Right ventricle myocardium inferior (tissue), 1 donor: ENCODE data around the gene NFIC. TPM values are rescaled to one million over a fixed set of nuclear protein-coding genes. Genes with fewer than 3 reads are reported as not detected.

Experiments used
- ATAC-seq: fragments of 200-7000 bp; cut with Tn5 transposase; one replicate; pipeline ENCODE4 v1.9.1; 2020; ENCODE audit warnings: mild to moderate bottlenecking, moderate library complexity
- DNase-seq: peaks from one replicate; pipeline ENCODE4 v3.0.0; 2021; ENCODE audit errors: missing footprints
- intact Hi-C: fragments of 100-400 bp; cut with DNase I; formaldehyde crosslinking; loops from one replicate; pipeline ENCODE4 v1.11.0; 2022
- total RNA-seq: library from RNA; stranded (reverse); fragmentation: NEBNext Ultra II Directional; extraction: Animal tissue kit (Norgen Biotek cat#: 25700); gene quantifications from one replicate; pipeline ENCODE4 v1.2.1, GENCODE V29; 2021
- donor health status: DM: no; HTN: yes; CAD: no; lungs with severe emphysema.

The NFIC gene
- total RNA-seq, 1 donor from 2014 or later: 164 TPM

GRCh38 chr19:3482507-3483225, 116.3 kb downstream of the NFIC start:
- no peak for ATAC-seq
- intact Hi-C loops: no loop called here
- no peak for DNase-seq

- DNase-seq: no peak
- intact Hi-C loops: no loop called here
- ATAC-seq: no peak
Observed at GRCh38 chr19:3483226-3483628, 116.8 kb downstream of the NFIC start, which contains the start of gene SMIM44. SMIM44 (minus strand) TSS chr19:3483441; CDS start chr19:3483403, 38 bp downstream.

- intact Hi-C loops: no loop called here
- ATAC-seq: no peak
- DNase-seq: no peak
Observed at GRCh38 chr19:3491396-3492119, 125.2 kb downstream of the NFIC start.

- intact Hi-C loops: no loop called here
- no peak for ATAC-seq
- DNase-seq: no peak
Observed at GRCh38 chr19:3492131-3492839, 125.9 kb downstream of the NFIC start.

- DNase-seq (no peak), ATAC-seq (no peak)
- intact Hi-C loops: no loop called here
Observed at GRCh38 chr19:3492919-3493318, 126.5 kb downstream of the NFIC start.

- DNase-seq: no peak
- ATAC-seq: no peak
- intact Hi-C loops: no loop called here
Observed at GRCh38 chr19:3493651-3494050, 127.3 kb downstream of the NFIC start.

GRCh38 chr19:3494051-3494450, 127.7 kb downstream of the NFIC start:
- intact Hi-C loops: no loop called here
- DNase-seq (no peak), ATAC-seq (no peak)

GRCh38 chr19:3494559-3494958, 128.2 kb downstream of the NFIC start:
- DNase-seq (no peak), ATAC-seq (no peak)
- intact Hi-C loops: no loop called here

GRCh38 chr19:3496392-3497273, 130.2 kb downstream of the NFIC start:
- ATAC-seq: no peak
- intact Hi-C loops: no loop called here
- DNase-seq: no peak

- DNase-seq (no peak), ATAC-seq (no peak)
- intact Hi-C loops: no loop called here
Observed at GRCh38 chr19:3497757-3498520, 131.6 kb downstream of the NFIC start.

- no peak for DNase-seq
- intact Hi-C loops: no loop called here
- ATAC-seq: no peak
Observed at GRCh38 chr19:3499738-3500428, 133.5 kb downstream of the NFIC start.

GRCh38 chr19:3500429-3501101, 134.2 kb downstream of the NFIC start, which contains the start of gene DOHH:
DOHH (minus strand) TSS chr19:3500674; CDS start chr19:3496814, 3,860 bp downstream.
- ATAC-seq (peak; percentile 94), DNase-seq (peak; percentile 97)
- intact Hi-C loops: no loop called here

- intact Hi-C loops: no loop called here
- ATAC-seq: no peak
- no peak for DNase-seq
Observed at GRCh38 chr19:3501780-3502179, 135.4 kb downstream of the NFIC start.

- DNase-seq (no peak), ATAC-seq (no peak)
- intact Hi-C loops: no loop called here
Observed at GRCh38 chr19:3503036-3503572, 136.7 kb downstream of the NFIC start.

GRCh38 chr19:3504735-3505134, 138.4 kb downstream of the NFIC start:
- ATAC-seq (no peak), DNase-seq (no peak)
- intact Hi-C loops: loop anchor here (5.0 kb wide), 1 partner anchor 113 kb away; no protein-coding TSS in a partner anchor

- ATAC-seq: peak; percentile 98
- peak; percentile 99 for DNase-seq
- intact Hi-C loops: loop anchor here (2.0 to 5.0 kb wide), 2 partner anchors 67 to 112 kb away; partner anchors contain the start of gene HMG20B
Observed at GRCh38 chr19:3505598-3506383, 139.4 kb downstream of the NFIC start, which contains the start of gene FZR1. FZR1 (plus strand) TSS chr19:3506311; CDS start chr19:3522990, 16,679 bp downstream.
